RWPE1 (cell line): Measurements from ENCODE around the gene CAMTA2.

ENCODE experiments used
- CTCF ChIA-PET: fragments of 350-600 bp; sonication (Branson Sonifier 250); formaldehyde crosslinking; extraction: SDS; loops from one replicate; lab custom pipeline; 2021; lab: Yijun Ruan, JAX
- POLR2A ChIA-PET: fragments of 400-600 bp; formaldehyde crosslinking; extraction: SDS; loops from one replicate; lab custom pipeline; 2020; ENCODE audit warnings: antibody characterized with exemption; ENCODE audit not compliant: low non-redundant PET; lab: Yijun Ruan, JAX
- DNase-seq: peaks from one replicate; pipeline ENCODE4 v3.0.0; 2012; ENCODE audit warnings: low spot score
- H3K27ac ChIP-seq: fragments of 450-650 bp; 2 replicates; pipeline ENCODE4 v1.5.1; 2017
- CTCF ChIP-seq: fragments of 450-650 bp; conservative IDR thresholded peaks from 2 replicates; pipeline ENCODE4 v1.5.1; 2017; ENCODE audit warnings: low read depth, mild to moderate bottlenecking

The CAMTA2 gene

GRCh38 chr17:4938688-4939545 lies 48.6 kb downstream of the CAMTA2 start:
- TF ChIP-seq CTCF = no peak
- ChIA-PET CTCF (interaction anchor here (0.6 to 1.3 kb wide), 2 partner anchors 30 to 49 kb away, joined by 3 to 7 read pairs; partner anchors contain the start of gene CAMTA2), POLR2A (interaction anchor here (0.8 to 2.6 kb wide), 4 partner anchors 28 to 59 kb away, joined by 3 to 18 read pairs (median 7); partner anchors contain the start of genes INCA1, KIF1C and SPAG7)
- H3K27ac ChIP-seq = peak overlapping the region; percentile 98
- DNase-seq = no peak

DNA sequence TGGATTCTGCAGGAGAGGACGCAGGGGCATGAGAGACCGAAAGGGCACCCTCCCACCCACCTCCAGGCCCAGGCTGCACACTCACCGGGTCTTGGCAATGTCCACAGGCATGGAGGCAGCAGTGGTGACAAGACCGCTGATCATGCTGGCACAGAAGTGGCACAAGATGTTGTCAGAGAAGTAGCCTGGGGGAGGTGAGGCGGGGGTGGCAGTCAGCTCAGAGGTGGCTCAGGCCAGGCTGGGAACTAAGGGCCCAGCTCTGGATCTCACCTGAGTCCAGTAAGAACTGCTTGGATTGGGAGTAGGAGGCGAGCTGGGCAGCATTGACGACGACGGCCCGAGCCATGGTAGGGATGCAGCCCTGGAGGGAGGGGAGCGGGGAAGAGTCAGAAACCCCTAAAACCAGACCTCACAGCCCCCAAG lies 49.4 kb downstream of the CAMTA2 start:
- DNase-seq = no peak
- no peak for TF ChIP-seq CTCF
- CTCF ChIA-PET = interaction anchor here (1.3 kb wide), 1 partner anchor 29 kb away, joined by 7 read pairs; no protein-coding TSS in a partner anchor
- POLR2A ChIA-PET = no interaction called here
- peak overlapping the region; percentile 98 for H3K27ac ChIP-seq

- ChIA-PET CTCF (no interaction called here), POLR2A (no interaction called here)
- no peak for DNase-seq
- no peak for TF ChIP-seq CTCF
- peak overlapping the region; percentile 98 for H3K27ac ChIP-seq
Measured at GRCh38 chr17:4937553-4937952, 49.9 kb downstream of the CAMTA2 start.

- peak overlapping the region; percentile 98 for H3K27ac ChIP-seq
- CTCF ChIA-PET = no interaction called here
- no peak for DNase-seq
- no peak for TF ChIP-seq CTCF
- POLR2A ChIA-PET = no interaction called here
Measured at GRCh38 chr17:4936436-4936835, 51.0 kb downstream of the CAMTA2 start.

- CTCF ChIA-PET = interaction anchor here (2.0 kb wide), 1 partner anchor 26 kb away, joined by 9 read pairs; no protein-coding TSS in a partner anchor
- DNase-seq = no peak
- peak overlapping the region; percentile 98 for H3K27ac ChIP-seq
- POLR2A ChIA-PET = no interaction called here
- TF ChIP-seq CTCF = no peak
Measured at GRCh38 chr17:4935650-4936049, 51.8 kb downstream of the CAMTA2 start.

DNA sequence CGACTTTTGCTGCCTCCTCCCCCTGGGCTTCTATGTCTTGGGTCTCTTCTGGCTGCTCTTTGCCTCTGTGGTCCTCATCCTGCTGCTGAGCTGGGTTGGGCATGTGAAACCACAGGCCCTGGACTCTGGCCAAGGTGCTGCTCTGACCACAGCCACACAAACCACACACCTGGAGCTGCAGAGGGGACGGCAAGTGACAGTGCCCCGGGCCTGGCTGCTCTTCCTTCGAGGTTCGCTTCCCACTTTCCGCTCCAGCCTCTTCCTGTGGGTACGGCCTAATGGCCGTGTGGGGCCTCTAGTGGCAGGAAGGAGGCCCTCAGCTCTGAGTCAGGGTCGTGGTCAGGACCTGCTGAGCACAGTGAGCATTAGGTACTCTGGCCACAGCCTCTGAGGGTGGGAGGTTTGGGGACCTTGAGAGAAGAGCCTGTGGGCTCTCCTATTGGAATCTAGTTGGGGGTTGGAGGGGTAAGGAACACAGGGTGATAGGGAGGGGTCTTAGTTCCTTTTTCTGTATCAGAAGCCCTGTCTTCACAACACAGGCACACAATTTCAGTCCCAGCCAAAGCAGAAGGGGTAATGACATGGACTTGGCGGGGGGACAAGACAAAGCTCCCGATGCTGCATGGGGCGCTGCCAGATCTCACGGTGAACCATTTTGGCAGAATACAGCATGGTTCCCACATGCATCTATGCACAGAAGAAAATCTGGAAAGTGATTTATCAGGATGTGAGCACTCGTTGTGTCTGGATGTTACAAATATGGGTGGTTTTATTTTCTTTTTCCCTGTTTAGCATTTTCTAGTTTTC lies 53.1 kb downstream of the CAMTA2 start:
- no peak for TF ChIP-seq CTCF
- peak overlapping the region; percentile 27 for H3K27ac ChIP-seq
- no peak for DNase-seq
- CTCF ChIA-PET = interaction anchor here (0.5 to 2.0 kb wide), 3 partner anchors 25 to 53 kb away, joined by 3 to 9 read pairs (median 4); partner anchors contain the start of gene CHRNE
- POLR2A ChIA-PET = interaction anchor here (0.5 kb wide), 1 partner anchor 252 kb away, joined by 3 read pairs; no protein-coding TSS in a partner anchor
